Globus pallidus (tissue), 1 donor: ENCODE data around the gene WDR45B.
"Not testable (repeated sequence)": the region's sequence is repeated elsewhere in the genome, so short reads cannot be mapped to it uniquely, and the experiment has no call there.

Experiments used
- DNase-seq: peaks from one replicate; pipeline ENCODE4 v3.0.0-alpha.2; 2015; ENCODE audit warnings: low spot score

Gene WDR45B

DNA sequence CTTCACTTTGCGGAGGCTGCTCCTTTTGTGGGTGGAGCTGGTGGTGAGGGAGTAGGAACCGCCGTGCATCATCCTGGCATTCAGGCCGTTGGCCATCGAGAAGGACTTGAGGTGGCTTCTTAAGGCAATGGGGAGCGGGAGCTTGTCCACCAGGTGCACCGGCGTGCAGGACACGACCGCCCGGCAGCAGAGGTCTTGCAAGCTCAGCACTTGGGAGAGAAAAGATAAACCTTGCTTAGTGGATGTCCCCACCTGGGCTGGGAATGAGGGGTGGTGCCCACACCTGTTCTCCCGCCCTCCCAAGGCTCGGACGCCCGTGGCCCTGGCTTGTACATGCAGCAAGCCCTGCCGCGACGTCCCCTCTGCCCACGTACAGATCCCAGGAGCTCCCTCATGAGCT is 9.7 kb upstream of the WDR45B start:
- DNase-seq, result no peak

DNA sequence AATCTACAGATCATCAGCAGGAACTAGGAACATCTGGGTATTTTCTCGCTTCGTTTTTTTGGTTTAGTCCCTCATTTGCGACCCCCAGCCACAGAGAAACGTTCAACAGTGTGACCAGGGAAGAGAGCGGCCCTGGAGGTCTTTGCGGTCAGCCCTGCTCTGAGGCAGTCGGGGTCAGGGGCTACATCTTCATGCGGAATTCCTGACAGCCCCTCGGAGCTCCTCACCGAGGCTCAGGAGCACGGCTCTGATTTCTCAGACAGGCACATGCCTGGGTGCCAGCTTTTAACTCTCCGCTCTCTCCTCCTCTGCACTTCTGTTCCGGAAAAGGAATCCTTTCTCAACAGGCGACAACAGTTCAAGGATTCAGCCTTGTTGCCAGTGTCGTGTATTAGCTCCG is 8.0 kb upstream of the WDR45B start:
- DNase-seq, result no peak

DNA sequence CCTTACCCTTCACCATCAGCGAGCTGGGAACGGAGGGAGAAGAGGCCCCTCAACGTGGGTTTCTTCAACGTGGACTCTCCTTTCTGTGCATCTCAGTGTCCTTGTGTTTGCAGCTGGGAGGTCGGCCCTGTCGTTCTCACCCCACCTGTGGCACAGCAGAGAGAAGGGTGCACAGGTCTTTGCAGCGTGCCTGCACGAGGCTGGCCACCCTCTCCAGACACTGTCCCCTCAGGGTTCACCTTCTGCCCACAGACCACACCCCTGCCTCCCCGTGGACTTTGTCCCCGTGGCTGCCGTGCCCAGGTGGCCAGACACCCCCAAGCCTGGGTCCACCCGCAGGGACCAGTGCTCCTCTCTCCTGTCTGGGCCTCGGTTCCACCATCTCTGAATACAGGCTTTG is 7.3 kb upstream of the WDR45B start:
- no peak for DNase-seq

DNA sequence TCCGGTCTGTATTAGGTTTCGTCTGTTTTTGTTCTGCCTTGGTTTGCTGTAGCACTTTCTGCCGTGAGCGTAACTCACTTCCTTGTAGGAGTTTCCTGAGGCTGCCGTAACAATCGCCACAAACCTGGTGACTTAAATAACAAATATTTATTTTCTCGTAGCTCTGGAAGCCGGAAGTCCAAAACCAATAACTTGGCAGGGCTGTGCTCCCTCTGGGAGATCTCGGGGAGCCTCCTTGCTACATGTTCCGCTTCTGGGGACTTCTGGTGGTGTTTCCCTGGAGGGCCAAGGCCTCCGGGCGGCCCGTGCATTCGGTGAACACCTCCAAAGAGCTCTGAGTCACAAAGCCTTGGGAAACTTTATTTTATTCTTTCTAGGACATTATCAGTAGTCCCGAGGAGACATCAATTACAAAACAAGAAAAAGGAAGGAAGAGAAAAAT is 6.8 kb upstream of the WDR45B start:
- no peak for DNase-seq

- DNase-seq, result not testable (repeated sequence)
These were observed 6.4 kb upstream of the WDR45B start for GRCh38 chr17:82654611-82655010.

GRCh38 chr17:82653651-82654528 is 5.6 kb upstream of the WDR45B start:
- no peak for DNase-seq

- no peak for DNase-seq
These were observed 2.5 kb upstream of the WDR45B start for GRCh38 chr17:82650723-82651122.

DNA sequence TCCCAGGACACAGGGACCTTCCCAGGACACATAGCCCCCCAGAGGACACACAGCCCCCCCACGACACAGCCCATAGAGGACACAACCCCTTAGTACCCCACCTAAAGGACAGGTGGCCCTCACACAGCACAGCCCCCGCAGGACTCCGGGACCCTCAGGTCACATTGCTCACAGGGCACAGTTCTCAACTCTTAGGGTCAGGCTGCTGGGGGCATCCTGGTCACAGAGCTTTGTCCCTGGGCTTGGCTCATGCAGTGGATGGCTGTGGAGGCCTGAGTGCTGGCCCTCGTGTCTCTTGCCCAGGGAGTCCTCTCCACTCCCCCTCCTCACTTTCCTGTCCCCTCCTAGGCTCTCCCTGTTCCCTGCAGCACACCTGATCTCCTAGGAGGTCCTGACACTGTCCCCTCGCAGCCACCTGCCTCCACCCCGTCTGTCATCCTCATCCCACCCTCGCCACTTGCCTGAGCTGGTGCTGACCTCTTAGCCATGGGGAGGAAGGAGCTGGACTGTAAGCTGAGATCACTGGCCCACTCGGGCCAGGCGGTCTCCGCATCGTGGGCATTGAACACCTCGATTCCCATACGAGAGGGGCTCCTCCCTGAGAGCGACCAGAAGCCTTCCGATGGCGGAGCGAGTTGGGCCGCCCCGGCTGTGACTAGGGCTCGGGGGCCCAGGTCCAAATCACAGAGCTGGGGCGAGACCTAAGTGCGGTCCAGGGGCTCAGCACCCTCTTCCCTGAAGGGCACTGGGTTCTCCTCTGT is 1.4 kb upstream of the WDR45B start:
- no peak for DNase-seq

DNA sequence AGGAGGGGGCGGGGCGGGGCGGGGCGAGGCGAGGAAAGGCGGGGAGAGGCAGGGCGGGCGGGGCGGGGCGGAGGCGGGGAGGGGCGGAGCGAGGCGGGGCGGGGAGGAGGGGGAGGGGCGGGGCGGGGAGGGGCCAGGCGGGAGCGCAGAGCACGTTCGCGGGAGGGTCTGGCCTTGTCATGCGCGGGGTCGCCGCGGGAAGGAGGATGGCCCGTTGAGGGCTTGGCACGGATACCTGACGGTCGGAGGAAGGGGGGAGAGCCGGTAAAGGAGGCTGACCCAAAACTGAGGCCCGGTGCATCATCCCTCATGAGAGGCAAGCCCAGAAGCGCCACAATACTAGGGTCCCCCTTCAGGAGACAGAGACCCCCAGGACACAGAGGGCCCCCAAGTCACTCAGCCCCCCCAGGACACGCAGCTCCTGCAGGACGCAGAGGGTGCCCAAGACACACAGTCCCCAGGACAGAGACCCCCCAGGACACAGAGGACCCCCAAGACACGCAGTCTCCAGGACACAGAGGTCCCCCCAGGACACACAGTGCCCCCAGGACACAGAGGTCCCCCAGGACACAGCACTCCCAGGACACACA is 593 bp upstream of the WDR45B start:
- DNase-seq, result peak; percentile 55

DNA sequence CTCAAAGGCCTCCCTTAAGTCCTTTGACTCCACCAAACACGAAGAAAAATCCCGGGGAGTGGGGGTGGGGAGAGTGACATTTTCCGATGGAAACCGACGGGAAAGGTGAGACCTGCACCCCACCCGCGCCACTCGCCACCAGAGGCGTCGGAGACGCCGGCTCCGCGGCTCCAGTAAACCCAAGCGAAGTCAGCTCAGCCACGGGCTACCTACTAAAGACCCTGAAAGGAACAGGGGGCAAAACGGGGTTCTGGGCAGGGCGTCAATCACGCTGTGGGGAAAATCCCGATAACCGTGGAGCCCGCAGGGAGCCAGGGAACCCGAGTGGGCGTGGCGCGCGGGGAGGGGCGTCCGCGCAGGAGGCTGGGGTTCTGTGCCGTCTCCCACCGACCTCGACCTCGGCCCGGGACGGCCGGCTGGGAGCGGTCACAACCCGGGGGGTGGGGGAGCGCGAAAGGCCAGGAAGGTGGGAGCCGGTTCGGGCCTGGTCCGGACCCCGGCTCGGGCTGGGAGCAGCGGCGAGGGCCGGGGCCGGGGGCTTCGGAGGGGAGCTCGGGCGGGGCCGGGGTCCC is 565 bp downstream of the WDR45B start:
- DNase-seq, result no peak

DNA sequence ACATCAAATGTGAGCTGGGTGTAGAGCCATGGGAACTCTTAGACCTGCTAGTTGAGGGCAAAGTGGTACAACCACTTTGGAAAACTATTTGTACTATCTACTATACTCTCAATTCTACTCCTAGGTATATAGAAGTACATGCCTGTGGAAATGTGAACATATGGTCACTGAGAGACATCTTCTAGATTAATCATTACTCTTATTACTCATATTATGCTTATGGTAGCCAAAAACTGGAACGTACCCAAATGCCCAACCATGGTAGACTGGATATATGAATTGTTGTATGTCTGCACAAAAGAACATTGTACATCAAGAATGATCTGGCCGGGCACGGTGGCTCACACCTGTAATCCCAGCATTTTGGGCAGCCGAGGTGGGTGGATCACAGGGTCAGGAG is 2.7 kb downstream of the WDR45B start:
- DNase-seq, result no peak

DNA sequence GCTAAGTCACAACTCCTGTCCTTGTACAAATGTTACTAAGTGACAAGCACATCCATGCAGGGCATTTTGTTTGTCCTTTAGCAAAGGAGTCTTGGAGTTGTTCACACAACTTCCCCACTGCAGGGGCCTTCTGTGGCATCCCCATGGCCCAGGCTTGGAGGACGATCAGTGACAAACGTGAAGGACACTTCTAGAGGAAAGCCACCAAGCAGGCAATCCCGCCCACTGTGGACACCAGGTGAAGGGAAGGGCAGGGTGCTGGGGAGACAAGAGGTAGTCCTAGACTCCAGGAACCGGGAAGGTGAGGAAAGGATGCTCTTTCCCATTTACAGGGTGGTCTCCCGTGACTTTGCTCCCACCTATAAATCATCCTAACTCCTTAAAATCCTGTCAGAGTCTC is 4.1 kb downstream of the WDR45B start:
- DNase-seq, result no peak

- no peak for DNase-seq
These were observed 6.2 kb downstream of the WDR45B start for GRCh38 chr17:82642022-82642421.

DNA sequence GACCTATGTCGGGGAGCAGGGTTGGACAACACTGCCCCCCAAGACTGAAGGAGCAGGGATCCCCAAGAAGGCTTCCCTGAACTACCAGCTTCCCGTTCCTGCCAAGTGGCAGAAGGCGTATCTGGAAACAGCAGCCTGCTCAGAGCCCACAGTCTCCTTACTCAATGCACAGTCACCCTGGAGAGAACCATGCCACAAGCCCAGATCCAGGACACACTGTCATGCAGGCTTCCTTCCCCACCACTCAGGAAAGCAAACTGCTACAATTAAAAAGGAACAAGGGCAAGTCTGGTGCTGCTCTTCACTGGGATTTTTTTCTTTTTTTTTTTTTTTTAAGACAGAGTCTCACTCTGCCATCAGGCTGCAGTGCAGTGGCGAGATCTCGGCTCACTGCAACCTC is 8.2 kb downstream of the WDR45B start:
- DNase-seq, result no peak

DNA sequence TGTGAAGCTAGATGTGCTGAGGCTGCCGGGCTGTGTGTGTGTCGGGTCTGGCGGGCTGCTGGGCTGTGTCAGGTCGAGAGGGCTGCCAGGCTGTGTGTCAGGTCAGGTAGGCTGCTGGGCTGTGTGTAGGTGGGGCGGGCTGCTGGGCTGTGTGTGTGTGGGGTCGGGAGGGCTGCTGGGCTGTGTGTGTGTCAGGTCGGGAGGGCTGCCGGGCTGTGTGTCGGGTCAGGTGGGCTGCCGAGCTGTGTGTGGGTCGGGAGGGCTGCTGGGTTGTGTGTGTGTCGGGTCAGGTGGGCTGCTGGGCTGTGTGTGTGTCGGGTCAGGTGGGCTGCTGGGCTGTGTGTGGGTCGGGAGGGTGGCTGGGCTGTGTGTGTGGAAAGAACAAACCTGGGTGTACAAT is 8.6 kb downstream of the WDR45B start:
- no peak for DNase-seq

- no peak for DNase-seq
These were observed 10.0 kb downstream of the WDR45B start for GRCh38 chr17:82638183-82638773.

- DNase-seq, result no peak
These were observed 11.3 kb downstream of the WDR45B start for GRCh38 chr17:82636626-82637598.

DNA sequence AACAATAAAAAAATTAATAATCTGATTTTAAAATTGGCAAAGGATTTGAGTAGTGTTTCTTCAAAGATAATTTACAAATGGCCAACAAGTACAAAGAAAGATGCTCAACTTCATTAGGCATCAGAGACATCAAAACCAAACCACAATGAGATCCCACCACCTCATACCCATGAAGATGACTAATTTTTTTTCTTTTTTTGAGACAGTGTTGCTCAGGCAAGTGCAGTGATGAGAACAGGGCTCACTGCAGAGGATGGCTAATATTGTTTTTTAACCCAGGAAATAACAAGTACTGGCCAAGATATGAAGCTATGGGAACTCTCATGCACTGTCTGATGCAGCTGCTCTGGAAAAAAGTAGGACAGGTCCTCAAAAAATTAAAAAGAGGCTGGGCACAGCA is 14.9 kb downstream of the WDR45B start:
- DNase-seq, result no peak

DNA sequence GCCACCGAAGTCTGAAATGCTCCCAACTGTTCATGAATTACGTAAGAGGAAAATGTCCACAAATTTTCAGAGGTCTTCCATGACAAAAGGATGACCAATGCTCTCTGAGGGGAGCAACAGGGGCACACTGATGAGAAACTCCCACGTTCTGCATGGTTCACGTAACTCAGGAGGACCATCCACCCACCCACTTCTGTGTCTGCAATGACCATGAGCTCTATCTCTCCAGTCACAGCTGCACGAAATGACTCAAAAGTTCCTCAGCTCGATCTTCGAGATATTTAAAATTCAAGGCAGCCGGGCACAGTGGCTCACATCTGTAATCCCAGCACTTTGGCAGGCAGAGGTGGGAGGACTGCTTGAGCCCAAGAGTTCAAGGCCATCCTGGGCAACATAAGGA is 15.8 kb downstream of the WDR45B start:
- DNase-seq, result no peak

GRCh38 chr17:82631544-82631943 is 16.7 kb downstream of the WDR45B start:
- DNase-seq, result no peak

DNA sequence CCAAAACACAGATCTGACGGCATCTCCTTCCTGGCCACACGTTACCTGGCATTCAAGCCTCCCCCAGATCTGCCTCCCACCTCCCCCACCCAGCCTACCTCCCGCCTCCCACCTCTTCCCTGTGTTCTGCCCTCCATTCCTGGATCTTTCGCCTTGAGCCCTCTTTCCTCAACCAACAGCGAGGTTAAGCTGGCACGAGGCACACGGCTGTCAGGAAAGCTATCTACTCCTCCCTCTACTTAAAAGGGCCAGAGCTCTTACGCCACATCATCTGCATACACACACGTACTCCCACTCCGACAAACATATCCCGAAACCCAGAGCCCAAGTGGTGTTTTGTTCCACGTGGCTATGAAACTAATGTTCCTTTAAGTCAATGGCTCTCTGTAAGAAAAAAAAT is 18.0 kb downstream of the WDR45B start:
- no peak for DNase-seq
